ENCODE results near the gene CRACR2B. TPM values are rescaled to one million over a fixed set of nuclear protein-coding genes. Genes with fewer than 3 reads are reported as not detected.

Gene CRACR2B
- 0.57 to 5.0 TPM (median 1.4 TPM) in 3 replicates for total RNA-seq
- long read RNA-seq, partial matches to known transcripts = 2 of 3 reads
- long read RNA-seq, other reads (novel, unspliced or antisense) = 0 of 3 reads

- Mint-ChIP-seq H3K36me3 (ENCODE audit: low read depth) (peaks cover 6% of the 10 kb centered on the region), H3K27me3 (ENCODE audit: low read depth) (no peaks in the 10 kb centered on the region), H3K9me3 (ENCODE audit: low read depth) (no peaks in the 10 kb centered on the region), H3K27ac (ENCODE audit: unreplicated experiment) (no peak within 1 kb of the TSS), H3K4me3 (ENCODE audit: unreplicated experiment) (peak within 1 kb of the TSS; percentile 31), H3K4me1 (ENCODE audit: low read depth) (peaks cover 46% of the 10 kb centered on the region)
- no peak for DNase-seq (ENCODE audit: low spot score)
- no peak for TF ChIP-seq CTCF (IDR thresholded peaks at IDR 0.05)
Measured at GRCh38 chr11:827897-828192, at the start of gene CRACR2B. Gene CRACR2B (plus strand): TSS chr11:827919. CDS start chr11:828608, 689 bp downstream.

GRCh38 chr11:778976-779954, 48.5 kb upstream of the CRACR2B start:
- H3K4me1 Mint-ChIP-seq (ENCODE audit: low read depth) = peaks cover 51% of the 10 kb centered on the region
- H3K27me3 Mint-ChIP-seq (ENCODE audit: low read depth) = no peaks in the 10 kb centered on the region
- no peaks in the 10 kb centered on the region for H3K9me3 Mint-ChIP-seq (ENCODE audit: low read depth)
- TF ChIP-seq CTCF (IDR thresholded peaks at IDR 0.05) = no peak
- H3K4me3 Mint-ChIP-seq (ENCODE audit: unreplicated experiment) = peak overlapping the region; percentile 16
- H3K27ac Mint-ChIP-seq (ENCODE audit: unreplicated experiment) = no peak overlapping the region
- DNase-seq (ENCODE audit: low spot score) = no peak
- peaks cover 3% of the 10 kb centered on the region for H3K36me3 Mint-ChIP-seq (ENCODE audit: low read depth)

GRCh38 chr11:779955-780532, 47.7 kb upstream of the CRACR2B start:
- Mint-ChIP-seq H3K4me3 (ENCODE audit: unreplicated experiment) (no peak overlapping the region), H3K27me3 (ENCODE audit: low read depth) (no peaks in the 10 kb centered on the region), H3K9me3 (ENCODE audit: low read depth) (no peaks in the 10 kb centered on the region), H3K4me1 (ENCODE audit: low read depth) (peaks cover 49% of the 10 kb centered on the region), H3K27ac (ENCODE audit: unreplicated experiment) (no peak overlapping the region), H3K36me3 (ENCODE audit: low read depth) (peaks cover 5% of the 10 kb centered on the region)
- no peak for TF ChIP-seq CTCF (IDR thresholded peaks at IDR 0.05)
- DNase-seq (ENCODE audit: low spot score) = no peak

- no peak overlapping the region for H3K27ac Mint-ChIP-seq (ENCODE audit: unreplicated experiment)
- H3K36me3 Mint-ChIP-seq (ENCODE audit: low read depth) = peaks cover 5% of the 10 kb centered on the region
- no peak overlapping the region for H3K4me3 Mint-ChIP-seq (ENCODE audit: unreplicated experiment)
- TF ChIP-seq CTCF (IDR thresholded peaks at IDR 0.05) = no peak
- no peak for DNase-seq (ENCODE audit: low spot score)
- peaks cover 33% of the 10 kb centered on the region for H3K4me1 Mint-ChIP-seq (ENCODE audit: low read depth)
- H3K27me3 Mint-ChIP-seq (ENCODE audit: low read depth) = no peaks in the 10 kb centered on the region
- no peaks in the 10 kb centered on the region for H3K9me3 Mint-ChIP-seq (ENCODE audit: low read depth)
Measured at GRCh38 chr11:782264-783174, 45.2 kb upstream of the CRACR2B start.

All from chondrocyte (in vitro differentiated cells).